ENCODE measurements around the gene CAMKV. TPM values are rescaled to one million over a fixed set of nuclear protein-coding genes. Genes with fewer than 3 reads are reported as not detected.
A peak's percentile ranks its signal among the peaks of the same experiment; 100 is the strongest.

CAMKV gene
- total and polyA plus RNA-seq, 10 of the 15 experiments (the other 5 are each of a cell fraction or from before 2014, with no cell fraction given) = 0.06 to 0.20 TPM; not detected in 8

- no peak for TF ChIP-seq NFYB (IDR thresholded peaks at IDR 0.05; ENCODE audit: insufficient read depth, low read depth, low read length)
These were observed 27.9 kb downstream of the CAMKV start (continued) for GRCh38 chr3:49841806-49842205.

GRCh38 chr3:49841126-49841696, 28.5 kb downstream of the CAMKV start:
- RAD21 ChIA-PET (ENCODE audit: unreplicated experiment) = interaction anchor here (1.0 to 7.0 kb wide), 5 partner anchors 27 to 95 kb away, joined by 3 to 182 read pairs (median 4); partner anchors contain the start of genes CDHR4, INKA1 and UBA7
- Histone ChIP-seq H3K9ac (ENCODE audit: control insufficient read depth, insufficient read depth, low read length) (no peak overlapping the region), H3K27me3 (replicated peaks in 1 of 2; ENCODE audit: control insufficient read depth in 2 of 2, insufficient read depth in 2 of 2, low read length in 1 of 2) (no peaks in the 10 kb centered on the region), H3K36me3 (ENCODE audit: control insufficient read depth in 2 of 2, insufficient read depth in 2 of 2, low read length in 1 of 2) (peaks cover 19 to 26% of the 10 kb centered on the region in 2 experiments), H3K79me2 (ENCODE audit: control insufficient read depth, insufficient read depth, low read length) (no peaks in the 10 kb centered on the region), H3K9me3 (replicated peaks; ENCODE audit: control insufficient read depth, insufficient read depth, low read length) (no peaks in the 10 kb centered on the region), H3K4me1 (ENCODE audit: control insufficient read depth, insufficient read depth, low read length) (no peaks in the 10 kb centered on the region), H4K20me1 (ENCODE audit: control insufficient read depth, insufficient read depth) (no peaks in the 10 kb centered on the region), H2AFZ (ENCODE audit: control insufficient read depth, low read depth, low read length) (no peak overlapping the region), H3K27ac (ENCODE audit: control insufficient read depth, insufficient read depth) (no peak overlapping the region), H3K4me3 (no peak overlapping the region), H3K4me2 (ENCODE audit: control insufficient read depth, insufficient read depth) (no peak overlapping the region)
- POLR2A ChIA-PET = interaction anchor here (0.6 kb wide), 1 partner anchor 10 kb away, joined by 6 read pairs; no protein-coding TSS in a partner anchor
- DNase-seq (ENCODE audit: low read depth, low spot score) (no peak), ATAC-seq (peak; percentile 75), FAIRE-seq (no peak)
- SMC1A ChIA-PET (ENCODE audit: uncharacterized antibody, unreplicated experiment) = interaction anchor here (1.1 to 7.5 kb wide), 4 partner anchors 37 to 84 kb away, joined by 3 to 146 read pairs (median 5); partner anchors contain the start of genes CDHR4 and INKA1
- intact Hi-C loops (cut with micrococcal nuclease; ENCODE audit: unreplicated experiment) (loop anchor here (1.0 kb wide), 1 partner anchor 65 kb away; no protein-coding TSS in a partner anchor), in situ Hi-C loops (cut with MboI) (no loop called here)
- no TSS peak for BruUV-seq (replicated peaks)
- TF ChIP-seq CTCF (IDR thresholded peaks at IDR 0.05 in 2 of 3, conservative IDR thresholded peaks at IDR 0.05 in 1 of 3; ENCODE audit: control insufficient read depth in 2 of 3, extremely low read depth in 1 of 3, insufficient read depth in 1 of 3, low read depth in 3 of 3, low read length in 3 of 3) (peak; percentile 56 to 63 (median 58)), RAD51 (IDR thresholded peaks at IDR 0.05) (no peak), KAT2A (conservative IDR thresholded peaks at IDR 0.05; ENCODE audit: control insufficient read depth, low read depth, low read length) (no peak), SMC3 (IDR thresholded peaks at IDR 0.05; ENCODE audit: borderline replicate concordance, low read length) (peak; percentile 37; the same call in 1 of the 2 replicates), RAD21 (IDR thresholded peaks at IDR 0.05; ENCODE audit: insufficient read depth, low read depth, low read length) (peak; percentile 61)
- CTCF ChIA-PET = interaction anchor here (0.6 to 14.1 kb wide), 10 partner anchors 10 to 302 kb away, joined by 3 to 327 read pairs (median 4); partner anchors contain the start of genes CDHR4, INKA1 and MST1R

All from GM12878 (cell line).